K562 treated with DMSO at 1 percent for 12 hours (cell line): ENCODE data around the gene IGSF9B. TPM values are rescaled to one million over a fixed set of nuclear protein-coding genes. Genes with fewer than 3 reads are reported as not detected.

ENCODE experiments used
- total RNA-seq: library from RNA; unstranded; fragments of 300-600 nt; gene quantifications from 2 replicates; pipeline ENCODE4 v1.2.3, GENCODE V29; 2022; ENCODE audit not compliant: insufficient read depth

IGSF9B gene
- total RNA-seq: not detected in 2 replicates

GRCh38 chr11:133956650-133957633 is at the start of gene IGSF9B:
Gene IGSF9B, minus strand, starts transcription at chr11:133956968. Its CDS starts 214 bp downstream, at chr11:133956754.

Other genes starting within 250 kb of the IGSF9B start
- not detected in 2 replicates for gene SPATA19, start 111.5 kb downstream of the IGSF9B start, total RNA-seq
- 0.99 TPM in 1 of 2 replicates, not detected in the other for gene JAM3, start 112.1 kb upstream of the IGSF9B start, total RNA-seq